GM18499 (cell line): ENCODE results near the gene TP63.

Experiments used
- ATAC-seq: cut with Tn5 transposase; IDR thresholded peaks from one replicate; pipeline ENCODE4 v1.9.1; 2021; ENCODE audit warnings: moderate number of reproducible peaks; ENCODE audit not compliant: insufficient read depth, unreplicated experiment

TP63 gene

GRCh38 chr3:189772584-189772983 is 141.4 kb downstream of the TP63 start:
- ATAC-seq = no peak

DNA sequence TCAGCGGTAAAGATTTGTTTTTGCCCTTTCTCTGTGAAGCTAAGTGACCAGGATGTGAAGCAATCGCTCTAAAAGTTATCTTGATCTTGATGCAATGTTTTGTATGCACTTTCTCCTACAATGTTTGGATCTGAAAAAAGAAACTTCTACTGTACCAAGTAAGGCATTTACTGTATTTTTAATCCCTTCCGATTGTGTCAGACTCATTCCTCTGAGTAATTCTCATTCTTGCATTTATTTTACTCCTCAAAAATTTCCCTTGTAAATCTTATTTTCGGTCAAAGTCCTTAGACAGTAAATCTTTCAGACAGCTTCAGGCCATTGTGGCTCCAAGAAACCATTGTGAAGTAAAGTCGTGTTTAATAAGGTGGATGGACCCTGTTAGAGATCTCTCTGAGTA is 141.9 kb downstream of the TP63 start:
- no peak for ATAC-seq

GRCh38 chr3:189776149-189776824 is 145.1 kb downstream of the TP63 start:
- no peak for ATAC-seq

GRCh38 chr3:189778340-189778950 is 147.3 kb downstream of the TP63 start:
- no peak for ATAC-seq

- ATAC-seq = no peak
These were observed 148.0 kb downstream of the TP63 start for GRCh38 chr3:189779166-189779565.

DNA sequence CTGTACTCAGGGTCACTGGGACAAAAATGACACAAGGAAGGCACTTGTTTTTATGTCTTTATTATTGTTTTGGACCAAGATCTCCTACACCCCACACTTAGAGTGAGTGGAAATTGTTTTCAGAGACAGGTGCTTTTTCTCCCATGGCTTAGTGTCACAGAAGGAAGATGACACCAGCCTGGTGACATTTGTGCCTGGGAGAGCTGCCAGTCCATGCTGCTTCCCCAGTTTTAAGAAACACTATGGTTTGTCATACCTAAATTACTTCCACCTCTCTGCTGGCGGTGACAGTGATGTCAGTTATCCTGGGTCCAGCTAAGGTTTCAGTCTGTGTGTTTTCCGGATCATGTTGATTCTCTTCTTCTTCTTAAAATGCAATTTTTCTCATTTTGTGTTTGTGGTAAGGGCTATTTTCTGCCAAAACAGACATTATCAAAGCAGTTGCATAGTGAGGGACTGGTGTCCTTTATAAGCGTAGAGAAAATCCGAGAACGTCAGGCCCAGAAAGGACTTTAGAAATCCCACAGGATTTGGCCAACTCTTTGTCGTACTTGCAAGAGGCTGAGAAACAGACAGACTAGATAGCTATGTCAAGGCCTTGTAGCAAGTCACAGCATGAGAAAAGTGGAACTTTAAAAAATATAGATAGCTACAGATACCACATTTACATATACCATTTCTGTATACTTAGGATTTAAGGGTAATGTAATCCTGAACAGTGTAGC is 149.5 kb downstream of the TP63 start:
- ATAC-seq = no peak

DNA sequence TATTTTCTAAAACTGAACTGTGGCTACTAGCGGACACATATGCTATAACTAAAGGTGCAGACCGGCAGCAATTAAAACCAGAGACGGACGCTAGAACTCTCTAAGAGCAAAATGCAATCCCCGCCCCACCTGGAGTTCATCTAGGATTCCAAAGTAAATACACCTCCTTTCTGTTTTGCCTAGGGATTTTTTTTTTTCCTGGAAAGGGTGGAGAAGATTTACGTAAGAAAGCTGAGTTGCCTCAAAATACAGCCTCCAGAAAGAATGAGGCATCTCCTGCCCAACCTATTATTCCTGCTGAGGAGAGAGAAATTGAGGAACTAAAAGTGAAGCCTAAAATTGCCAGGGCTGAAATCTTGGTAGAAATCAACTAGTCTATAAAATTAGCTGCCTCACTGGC is 150.2 kb downstream of the TP63 start:
- ATAC-seq = no peak

DNA sequence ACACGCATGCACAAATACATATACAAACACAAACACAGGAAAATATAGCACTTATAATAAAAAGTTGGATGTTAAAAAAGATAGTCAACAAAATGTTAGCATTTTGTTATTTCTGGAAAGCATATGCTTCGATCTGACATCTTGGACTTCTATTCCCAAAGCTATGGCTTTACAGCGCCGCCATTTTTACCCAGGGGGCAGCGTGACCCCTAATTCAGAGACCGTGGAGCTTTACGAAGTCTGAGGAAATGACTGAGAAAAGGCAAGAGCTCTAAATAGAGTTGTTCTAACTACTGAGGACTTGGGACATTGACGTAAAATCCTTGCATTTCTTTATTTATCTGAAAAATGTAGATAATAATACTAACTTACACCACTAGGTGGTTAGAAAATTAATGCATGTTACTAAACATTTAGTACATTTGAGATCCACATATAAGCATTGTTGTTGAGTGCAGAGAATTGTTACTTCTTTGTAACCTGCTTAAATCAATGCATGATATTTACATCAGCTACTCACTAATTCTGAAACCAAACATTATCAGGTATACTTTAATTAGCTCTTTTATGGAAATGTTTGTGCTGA is 155.4 kb downstream of the TP63 start:
- ATAC-seq = no peak

GRCh38 chr3:189787191-189787590 is 156.0 kb downstream of the TP63 start:
- ATAC-seq = no peak

- no peak for ATAC-seq
These were observed 156.4 kb downstream of the TP63 start for GRCh38 chr3:189787632-189788031.

GRCh38 chr3:189789432-189789831 is 158.2 kb downstream of the TP63 start:
- ATAC-seq = no peak

- no peak for ATAC-seq
These were observed 159.5 kb downstream of the TP63 start for GRCh38 chr3:189790658-189791057.

GRCh38 chr3:189792046-189792929 is 161.1 kb downstream of the TP63 start:
- ATAC-seq = no peak

GRCh38 chr3:189794518-189794917 is 163.3 kb downstream of the TP63 start:
- no peak for ATAC-seq

GRCh38 chr3:189797103-189797750 is 166.0 kb downstream of the TP63 start:
- ATAC-seq = no peak

GRCh38 chr3:189799366-189799765 is 168.2 kb downstream of the TP63 start:
- ATAC-seq = no peak

DNA sequence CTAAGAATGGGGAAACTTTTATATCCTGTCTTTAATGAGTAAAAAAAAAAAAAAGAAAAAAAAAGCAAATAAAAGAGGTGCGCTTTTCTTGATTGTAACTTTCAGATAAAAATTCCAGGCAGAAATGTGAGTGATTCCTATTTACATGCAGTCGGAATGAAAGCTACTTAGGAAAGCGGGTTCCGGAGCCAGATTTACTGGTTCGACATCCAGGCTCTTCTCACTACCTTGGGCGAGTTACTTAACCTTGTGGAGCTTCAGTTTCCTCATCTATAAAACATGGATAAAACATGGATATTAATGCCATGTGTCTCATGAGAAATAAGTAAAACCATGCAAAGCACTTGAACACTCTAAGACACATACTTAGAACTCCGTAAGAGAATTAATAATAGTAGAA is 169.2 kb downstream of the TP63 start:
- no peak for ATAC-seq

DNA sequence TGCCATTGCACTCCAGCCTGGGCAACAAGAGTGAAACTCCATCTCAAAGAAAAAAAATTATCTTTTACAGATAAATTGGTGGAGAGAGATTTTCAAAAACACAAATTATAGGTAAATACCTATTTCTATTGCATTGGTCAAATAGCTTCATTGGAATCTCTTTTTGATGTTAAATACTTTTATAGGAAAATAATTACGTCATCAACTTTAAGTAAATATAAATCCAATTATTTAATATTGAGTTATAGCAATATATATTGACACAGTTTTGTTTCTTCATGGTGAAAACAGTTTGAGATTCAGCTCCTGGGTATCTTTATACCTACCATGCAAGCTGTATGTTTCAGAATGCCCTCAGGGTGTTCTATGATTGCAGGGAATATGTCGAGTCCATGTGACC is 172.1 kb downstream of the TP63 start:
- no peak for ATAC-seq

GRCh38 chr3:189805375-189806067 is 174.3 kb downstream of the TP63 start:
- ATAC-seq = no peak
